HG03060 (cell line): ENCODE data around the gene IFNG-AS1.
A peak's percentile ranks its signal among the peaks of the same experiment; 100 is the strongest.

ENCODE experiments used
- ATAC-seq: cut with Tn5 transposase; IDR thresholded peaks from one replicate; pipeline ENCODE4 v1.9.1; 2021; ENCODE audit warnings: low read depth, moderate number of reproducible peaks; ENCODE audit not compliant: unreplicated experiment

IFNG-AS1 gene

GRCh38 chr12:68034567-68034966 lies 45.3 kb downstream of the IFNG-AS1 start:
- no peak for ATAC-seq

DNA sequence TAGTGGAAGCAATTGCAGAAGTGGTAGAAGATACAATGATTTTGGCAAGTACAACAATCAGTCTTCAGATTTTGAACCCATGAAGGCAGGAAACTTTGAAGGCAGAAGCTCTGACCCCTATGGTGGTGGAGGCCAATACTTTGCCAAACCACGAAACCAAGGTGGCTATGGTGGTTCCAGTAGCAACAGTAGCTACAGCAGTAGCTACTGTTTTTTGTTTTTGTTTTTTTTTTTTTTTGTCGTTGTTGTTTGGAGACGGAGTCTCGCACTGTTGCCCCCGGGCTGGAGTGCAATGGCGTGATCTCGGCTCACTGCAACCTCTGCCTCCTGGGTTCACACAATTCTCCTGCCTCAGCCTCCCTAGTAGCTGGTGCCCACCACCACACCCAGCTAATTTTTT lies 47.4 kb downstream of the IFNG-AS1 start:
- ATAC-seq: no peak

- ATAC-seq: no peak
Measured at GRCh38 chr12:68037616-68038255, 48.5 kb downstream of the IFNG-AS1 start.

GRCh38 chr12:68038650-68039049 lies 49.4 kb downstream of the IFNG-AS1 start:
- ATAC-seq: no peak

GRCh38 chr12:68040450-68041075 lies 51.3 kb downstream of the IFNG-AS1 start:
- no peak for ATAC-seq

DNA sequence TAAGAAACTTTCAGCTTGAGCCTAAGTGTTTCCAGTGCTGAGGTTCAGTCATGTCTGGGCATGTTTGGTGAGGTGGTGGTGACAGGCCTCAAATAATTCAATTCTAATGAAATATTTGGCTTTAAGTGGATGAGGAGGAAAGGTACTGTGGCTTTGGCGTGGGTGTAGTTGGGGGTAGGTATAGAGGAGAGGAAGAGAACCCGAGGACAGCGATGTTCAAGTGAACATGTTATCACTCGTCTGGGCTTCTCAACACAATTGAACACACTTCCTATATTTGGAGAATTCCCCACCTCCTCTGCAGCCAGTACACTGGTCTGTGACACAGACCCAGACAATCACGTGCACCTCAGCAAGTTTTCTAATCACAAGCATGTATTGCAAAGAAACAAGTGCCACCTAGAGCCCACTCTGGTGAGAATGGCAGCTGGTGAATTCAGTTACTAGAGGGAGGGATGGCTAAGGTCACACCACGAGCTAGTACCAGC lies 53.0 kb downstream of the IFNG-AS1 start:
- peak; percentile 88 for ATAC-seq

- ATAC-seq: no peak
Measured at GRCh38 chr12:68043435-68043834, 54.2 kb downstream of the IFNG-AS1 start.

DNA sequence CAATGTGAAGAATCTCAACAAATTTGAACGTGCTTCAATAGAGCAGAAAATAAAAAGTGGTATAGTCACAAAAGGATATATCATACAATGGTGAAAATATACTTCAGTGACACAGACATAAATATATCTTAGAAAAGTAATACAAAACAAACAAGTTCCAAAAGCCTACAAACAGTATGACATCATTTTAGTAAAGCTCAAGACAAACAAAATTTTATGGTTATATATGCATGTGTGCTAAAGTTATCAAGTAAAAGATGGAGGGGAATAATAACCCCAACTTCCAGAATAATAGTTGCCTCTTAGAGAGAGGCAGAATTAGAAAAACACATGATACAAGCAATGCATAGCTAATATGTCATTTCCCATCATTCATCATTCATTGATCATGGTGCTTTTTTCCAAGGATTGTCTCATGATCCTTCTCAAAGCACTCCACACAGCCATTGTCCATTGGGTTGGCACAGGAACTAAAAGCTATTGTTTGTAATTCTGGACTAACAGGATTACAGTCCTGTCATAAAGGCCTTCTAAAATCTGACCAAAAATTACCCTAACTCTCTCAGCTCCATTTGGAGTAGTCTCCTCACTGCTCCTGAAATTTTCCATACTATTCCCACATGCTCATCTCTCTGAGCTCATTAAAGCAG lies 59.5 kb downstream of the IFNG-AS1 start:
- no peak for ATAC-seq

- no peak for ATAC-seq
Measured at GRCh38 chr12:68056300-68056699, 67.1 kb downstream of the IFNG-AS1 start.

GRCh38 chr12:68063900-68064590 lies 74.8 kb downstream of the IFNG-AS1 start:
- no peak for ATAC-seq

- ATAC-seq: no peak
Measured at GRCh38 chr12:68065163-68065562, 75.9 kb downstream of the IFNG-AS1 start.

- no peak for ATAC-seq
Measured at GRCh38 chr12:68065687-68066086, 76.4 kb downstream of the IFNG-AS1 start.

DNA sequence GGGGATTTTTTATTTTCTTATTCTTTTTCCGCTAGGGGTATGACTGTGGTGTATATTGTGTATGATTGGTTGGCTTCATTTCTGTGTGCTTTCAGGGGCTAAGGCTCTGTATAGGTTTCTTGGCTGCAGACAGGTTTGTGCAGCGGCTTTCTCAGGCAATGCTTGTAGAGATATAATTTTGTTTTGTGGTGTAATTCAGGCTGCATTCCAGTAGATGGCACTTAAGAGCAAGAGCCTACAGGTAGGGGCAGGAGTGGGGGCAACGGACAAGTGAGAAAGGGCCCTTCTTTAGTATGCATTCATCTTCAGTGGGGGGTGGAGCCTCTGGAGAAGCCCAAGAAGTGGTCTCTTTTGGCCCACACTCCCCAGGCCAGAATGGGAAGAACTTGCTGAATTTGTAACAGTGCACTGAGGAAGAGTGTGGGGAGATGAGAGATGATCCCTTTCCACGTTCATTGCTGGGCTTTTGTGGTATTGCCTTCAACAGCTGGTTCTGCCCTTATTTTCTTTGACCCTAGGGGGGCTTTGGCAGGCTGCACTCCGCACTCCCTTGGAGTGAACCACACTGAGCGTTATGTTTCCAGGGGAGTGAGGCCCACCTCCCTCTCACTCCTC lies 78.6 kb downstream of the IFNG-AS1 start:
- no peak for ATAC-seq

- ATAC-seq: no peak
Measured at GRCh38 chr12:68069275-68069674, 80.0 kb downstream of the IFNG-AS1 start.
